SJCRH30 (cell line): ENCODE measurements around the gene ADCY5. TPM values are rescaled to one million over a fixed set of nuclear protein-coding genes. Genes with fewer than 3 reads are reported as not detected.

Experiments used
- DNase-seq, 2 experiments: peaks; one replicate each; pipeline ENCODE4 v3.0.0-alpha.2; 2015 to 2020
- H3K27ac ChIP-seq: fragments of 250-450 bp; sonication (Bioruptor Pico); 2 replicates; pipeline ENCODE4 v1.5.1; 2020; ENCODE audit warnings: mild to moderate bottlenecking, moderate library complexity
- H3K27me3 ChIP-seq: fragments of 250-450 bp; sonication (Bioruptor Pico); 2 replicates; pipeline ENCODE4 v1.5.1; 2020; ENCODE audit warnings: mild to moderate bottlenecking, moderate library complexity
- H3K36me3 ChIP-seq: fragments of 250-450 bp; sonication (Bioruptor Pico); 2 replicates; pipeline ENCODE4 v1.5.1; 2020; ENCODE audit warnings: mild to moderate bottlenecking, moderate library complexity
- H3K4me1 ChIP-seq: fragments of 250-450 bp; sonication (Bioruptor Pico); 2 replicates; pipeline ENCODE4 v1.5.1; 2020; ENCODE audit warnings: mild to moderate bottlenecking, moderate library complexity
- H3K4me3 ChIP-seq: fragments of 250-450 bp; sonication (Bioruptor Pico); 2 replicates; pipeline ENCODE4 v1.5.1; 2020; ENCODE audit warnings: mild to moderate bottlenecking, moderate library complexity
- H3K9me3 ChIP-seq: fragments of 250-450 bp; sonication (Bioruptor Pico); replicated peaks from 2 replicates; pipeline ENCODE4 v1.5.1; 2020; ENCODE audit warnings: mild to moderate bottlenecking, moderate library complexity
- total RNA-seq: library from RNA; depleted of rRNA; stranded (reverse); fragments of >200 nt; shearing (Covaris generic); gene quantifications from 2 replicates; pipeline ENCODE4 v1.2.3, GENCODE V29; 2014

ADCY5 gene
- total RNA-seq, 1 experiment from 2014 or later: 0.75 TPM

DNA sequence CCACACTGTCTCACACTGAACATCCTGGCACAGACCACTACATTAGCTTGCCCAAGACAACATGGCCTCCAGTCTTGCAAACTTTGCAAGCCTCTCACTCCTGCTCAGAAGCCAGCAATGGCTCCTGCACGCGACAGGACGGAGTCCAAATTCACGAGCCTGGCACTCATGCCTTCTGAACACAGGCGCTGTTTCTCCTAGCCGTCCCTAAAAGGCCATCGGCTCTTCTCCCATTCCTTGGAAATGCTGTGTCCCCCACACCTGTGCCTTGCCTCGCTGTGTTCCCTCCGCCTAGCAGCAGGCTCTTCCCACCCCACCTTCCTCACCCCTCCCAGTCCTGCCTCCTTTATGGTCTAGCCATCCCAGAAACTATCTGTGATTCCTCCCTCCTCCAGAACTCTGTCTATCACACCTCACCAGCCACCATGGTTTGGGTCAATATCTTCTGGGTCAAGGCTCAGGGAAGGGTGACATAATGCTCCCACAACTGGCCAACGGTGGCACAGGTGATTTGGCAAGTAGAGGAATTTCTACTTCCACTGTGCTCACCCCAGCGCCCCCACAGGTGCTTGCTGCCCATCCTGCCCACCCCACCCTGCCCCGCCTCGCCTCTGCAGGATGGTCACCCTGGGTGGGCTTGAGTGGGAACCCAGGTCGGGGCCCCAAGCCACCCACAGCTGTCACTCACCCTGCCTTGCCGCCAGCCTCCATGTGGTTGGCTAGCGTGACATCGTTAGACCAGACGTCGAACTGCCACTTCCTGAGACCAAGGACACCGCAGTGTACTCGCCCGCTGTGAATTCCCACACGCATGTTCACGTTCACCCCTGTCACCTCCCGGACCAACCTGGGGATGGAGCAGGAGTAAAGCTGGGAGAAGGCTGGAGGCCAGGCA lies 120.7 kb downstream of the ADCY5 start:
- DNase-seq: no peak
- H3K4me1 ChIP-seq: no peaks in the 10 kb centered on the region
- peaks cover 13% of the 10 kb centered on the region for H3K27me3 ChIP-seq
- H3K4me3 ChIP-seq: no peak overlapping the region
- no peaks in the 10 kb centered on the region for H3K9me3 ChIP-seq
- no peak overlapping the region for H3K27ac ChIP-seq
- H3K36me3 ChIP-seq: no peaks in the 10 kb centered on the region

DNA sequence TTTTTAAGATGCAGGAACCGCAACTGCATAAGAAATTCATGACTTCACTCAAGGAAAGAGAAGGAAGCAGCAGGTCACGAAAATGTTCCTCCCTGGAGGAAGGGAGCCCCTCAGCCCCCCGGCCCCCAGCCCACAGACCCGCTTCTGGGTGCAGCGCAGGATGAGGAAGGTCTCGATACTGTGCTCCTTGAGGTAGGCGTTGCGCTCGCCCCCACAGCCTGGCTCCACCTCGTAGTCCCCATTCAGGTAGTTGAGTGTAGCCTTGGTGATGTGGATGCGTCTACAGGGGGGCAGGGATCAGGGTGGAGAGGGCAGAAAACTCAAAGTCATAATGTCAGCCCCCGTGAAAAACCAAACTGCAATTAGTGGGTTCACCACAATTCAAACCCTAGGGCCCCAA lies 121.4 kb downstream of the ADCY5 start:
- Histone ChIP-seq H3K36me3 (no peaks in the 10 kb centered on the region), H3K27me3 (peaks cover 18% of the 10 kb centered on the region), H3K4me3 (no peak overlapping the region), H3K4me1 (no peaks in the 10 kb centered on the region), H3K9me3 (no peaks in the 10 kb centered on the region), H3K27ac (no peak overlapping the region)
- DNase-seq: no peak

DNA sequence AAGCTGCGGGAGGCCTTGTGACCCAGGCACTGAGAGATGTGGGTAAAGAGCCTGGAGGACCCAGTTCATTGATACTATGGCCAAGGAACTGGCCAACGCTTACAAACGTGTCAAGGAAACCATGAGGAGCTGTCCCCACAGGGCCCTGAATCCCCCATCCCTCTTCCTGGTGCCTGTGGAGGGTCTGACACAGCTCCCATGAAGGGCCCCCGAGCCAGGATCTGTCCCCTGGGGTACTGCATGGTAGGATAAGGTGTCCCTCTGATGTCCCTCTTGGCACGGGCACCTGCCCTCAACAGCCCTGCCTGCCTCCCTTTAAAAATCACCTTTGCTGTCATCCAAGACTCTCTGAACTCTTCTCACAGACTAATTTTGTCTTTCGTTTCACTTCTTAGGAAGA lies 122.4 kb downstream of the ADCY5 start:
- DNase-seq: no peak
- H3K36me3 ChIP-seq: no peaks in the 10 kb centered on the region
- H3K4me1 ChIP-seq: no peaks in the 10 kb centered on the region
- H3K27ac ChIP-seq: no peak overlapping the region
- H3K4me3 ChIP-seq: no peak overlapping the region
- H3K9me3 ChIP-seq: no peaks in the 10 kb centered on the region
- peaks cover 18% of the 10 kb centered on the region for H3K27me3 ChIP-seq

DNA sequence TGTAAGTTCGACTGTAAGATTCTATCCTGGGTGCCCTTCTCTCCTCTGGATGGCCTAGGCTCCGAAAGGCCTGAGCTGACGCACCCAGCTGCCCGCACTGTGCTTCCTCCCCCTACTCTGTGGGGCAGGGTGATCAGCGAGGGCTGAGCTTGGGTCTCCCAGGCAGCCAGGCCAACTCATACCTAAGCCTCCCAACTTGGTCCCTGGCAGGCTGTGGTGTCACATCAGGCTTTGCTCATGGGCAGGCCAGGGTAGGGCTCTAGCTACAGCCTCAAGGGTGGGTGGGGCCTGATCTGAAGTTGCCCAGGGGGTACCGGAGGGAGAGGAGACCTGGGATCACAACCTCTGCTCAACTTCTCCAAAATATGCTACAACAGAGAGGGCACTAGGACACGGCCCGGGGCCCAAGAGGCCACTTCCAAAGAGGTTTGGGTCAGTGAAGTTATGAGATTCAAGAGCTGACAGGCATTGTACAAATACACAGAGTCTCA lies 123.1 kb downstream of the ADCY5 start:
- Histone ChIP-seq H3K4me1 (no peaks in the 10 kb centered on the region), H3K27ac (no peak overlapping the region), H3K9me3 (no peaks in the 10 kb centered on the region), H3K27me3 (peaks cover 22% of the 10 kb centered on the region), H3K4me3 (no peak overlapping the region), H3K36me3 (no peaks in the 10 kb centered on the region)
- no peak for DNase-seq

DNA sequence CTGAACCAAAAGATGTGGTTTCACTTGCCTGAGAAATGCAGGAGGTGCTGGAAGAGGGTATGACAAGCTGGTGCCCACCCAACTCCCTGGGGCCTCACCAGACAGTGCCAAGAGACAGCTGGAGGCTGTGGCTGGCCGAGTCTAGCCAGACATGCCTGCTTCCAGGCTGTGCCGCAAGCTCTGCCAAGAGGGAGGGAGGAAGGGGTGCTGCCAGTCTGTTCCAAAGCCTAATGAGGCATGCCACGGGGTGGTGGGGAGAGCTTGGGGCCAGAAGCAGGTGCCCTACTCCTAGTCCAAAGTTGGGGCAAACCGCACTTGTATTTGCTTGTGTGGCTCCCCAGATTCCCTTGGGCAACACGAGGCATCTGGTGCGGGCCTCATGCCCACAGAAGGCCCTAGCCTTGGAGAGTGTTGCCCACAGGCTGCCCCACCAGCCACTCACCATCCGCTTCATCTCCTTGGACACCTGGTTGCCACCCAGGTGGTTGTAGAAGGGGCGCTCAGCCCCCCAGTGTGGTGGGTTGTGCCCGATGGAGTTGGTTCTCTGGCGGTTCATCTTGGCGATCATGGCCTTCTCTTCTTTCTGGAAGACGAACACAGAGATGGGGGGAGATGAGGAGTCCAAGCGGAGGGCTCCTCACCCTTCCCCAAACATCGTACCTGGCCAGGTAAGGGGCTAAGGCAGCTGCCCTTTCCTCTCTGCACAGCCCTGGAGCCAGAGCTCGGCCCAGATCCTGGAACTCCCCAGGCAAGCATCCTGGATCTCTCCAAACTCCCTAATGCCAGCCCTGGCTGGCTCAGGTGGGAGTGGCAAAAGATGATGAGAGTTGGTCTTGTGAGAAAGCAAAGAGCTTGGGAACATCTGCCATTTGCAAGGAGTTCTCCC lies 123.8 kb downstream of the ADCY5 start:
- peaks cover 22% of the 10 kb centered on the region for H3K27me3 ChIP-seq
- DNase-seq: no peak
- H3K4me3 ChIP-seq: no peak overlapping the region

DNA sequence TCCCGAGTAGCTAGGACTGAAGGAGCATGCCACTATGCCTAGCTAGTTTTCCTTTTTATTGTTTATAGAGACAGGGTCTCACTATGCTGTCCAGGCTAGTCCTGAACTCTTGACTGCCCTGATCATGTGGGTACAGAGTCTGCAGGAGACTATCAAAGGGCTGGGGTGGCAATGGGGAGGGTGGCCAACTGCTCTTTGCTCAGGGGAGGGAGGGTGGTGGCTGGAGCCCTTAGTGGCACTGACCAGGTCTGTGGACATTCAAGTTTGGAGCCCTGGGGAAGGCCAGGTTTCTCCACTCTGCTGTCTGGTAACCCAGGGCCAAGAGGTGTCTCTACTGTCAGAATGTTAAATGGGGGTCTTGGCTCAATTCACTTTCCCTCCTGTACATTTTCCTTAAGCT lies 125.1 kb downstream of the ADCY5 start:
- Histone ChIP-seq H3K27ac (no peak overlapping the region), H3K4me1 (no peaks in the 10 kb centered on the region), H3K4me3 (no peak overlapping the region), H3K27me3 (peaks cover 22% of the 10 kb centered on the region), H3K9me3 (no peaks in the 10 kb centered on the region), H3K36me3 (no peaks in the 10 kb centered on the region)
- no peak for DNase-seq

More for the DNA sequence above, 123.8 kb downstream of the ADCY5 start:
- Histone ChIP-seq H3K4me1 (no peaks in the 10 kb centered on the region), H3K27ac (no peak overlapping the region), H3K9me3 (no peaks in the 10 kb centered on the region), H3K36me3 (no peaks in the 10 kb centered on the region)

DNA sequence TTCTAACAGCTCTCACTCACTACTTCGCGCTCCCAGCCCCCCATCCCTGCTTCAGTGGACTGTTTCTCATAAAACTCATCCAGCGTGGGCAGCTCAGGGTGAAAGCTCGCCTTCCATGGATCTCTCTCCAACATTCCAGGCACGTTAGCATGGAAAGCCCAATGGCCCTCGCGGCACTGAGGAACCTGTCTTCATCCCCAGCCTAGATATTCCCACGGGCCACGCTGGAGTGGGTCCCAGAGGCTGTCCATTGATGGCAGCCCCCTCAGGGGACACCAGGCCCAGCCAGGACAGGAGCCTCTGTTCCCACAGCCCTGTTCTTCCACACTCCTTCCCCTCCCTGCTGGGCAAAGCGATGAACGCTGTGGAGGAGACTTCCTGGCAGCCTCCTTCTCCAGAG lies 126.0 kb downstream of the ADCY5 start:
- H3K9me3 ChIP-seq: no peaks in the 10 kb centered on the region
- no peak overlapping the region for H3K4me3 ChIP-seq
- no peak for DNase-seq
- H3K4me1 ChIP-seq: no peaks in the 10 kb centered on the region
- H3K27ac ChIP-seq: no peak overlapping the region
- peaks cover 27% of the 10 kb centered on the region for H3K27me3 ChIP-seq
- no peaks in the 10 kb centered on the region for H3K36me3 ChIP-seq

DNA sequence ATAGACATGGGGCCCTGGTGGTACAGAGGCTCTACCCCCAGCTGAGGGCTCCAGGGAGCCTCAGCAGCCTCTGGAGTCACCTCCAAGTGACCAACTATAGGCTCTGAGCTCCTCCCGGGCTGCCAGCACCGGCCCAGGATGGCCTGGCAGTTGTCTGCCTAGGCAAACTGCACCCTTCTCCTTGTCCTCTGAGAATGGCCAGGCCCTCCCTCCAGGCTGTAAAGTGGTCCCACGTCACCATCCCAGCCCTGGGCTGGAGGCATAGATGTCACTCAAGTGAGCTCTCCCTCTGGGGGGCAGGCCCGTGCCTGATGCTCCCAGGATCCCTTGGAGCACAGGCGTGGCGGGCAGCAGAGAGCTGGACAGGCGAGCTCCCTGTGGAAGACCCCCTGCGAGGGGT lies 127.1 kb downstream of the ADCY5 start:
- no peaks in the 10 kb centered on the region for H3K36me3 ChIP-seq
- DNase-seq: no peak
- H3K27ac ChIP-seq: no peak overlapping the region
- H3K9me3 ChIP-seq: no peaks in the 10 kb centered on the region
- H3K4me1 ChIP-seq: no peaks in the 10 kb centered on the region
- H3K4me3 ChIP-seq: no peak overlapping the region
- peaks cover 27% of the 10 kb centered on the region for H3K27me3 ChIP-seq

DNA sequence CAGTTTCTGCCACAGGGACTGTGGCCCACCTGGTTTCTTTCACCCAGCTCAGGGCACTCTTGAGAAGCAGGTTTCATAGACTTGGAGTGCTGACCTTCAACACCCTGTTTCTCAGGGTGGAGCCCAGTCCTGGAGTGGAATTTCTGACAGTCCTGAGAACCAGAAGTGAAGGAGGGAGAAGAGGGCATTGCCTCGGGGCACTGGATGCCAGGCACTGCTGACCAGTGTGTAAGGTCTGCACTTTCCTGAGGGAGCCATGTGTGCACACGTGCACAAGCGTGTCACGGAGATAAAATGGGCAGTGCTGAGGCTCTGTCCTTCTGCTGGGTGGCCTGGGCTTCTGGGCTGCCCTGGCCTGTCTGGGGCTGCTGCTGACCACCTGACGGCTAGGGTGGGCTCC lies 128.7 kb downstream of the ADCY5 start:
- Histone ChIP-seq H3K4me1 (no peaks in the 10 kb centered on the region), H3K36me3 (no peaks in the 10 kb centered on the region), H3K9me3 (no peaks in the 10 kb centered on the region), H3K27me3 (peaks cover 26% of the 10 kb centered on the region), H3K4me3 (no peak overlapping the region), H3K27ac (no peak overlapping the region)
- no peak for DNase-seq

DNA sequence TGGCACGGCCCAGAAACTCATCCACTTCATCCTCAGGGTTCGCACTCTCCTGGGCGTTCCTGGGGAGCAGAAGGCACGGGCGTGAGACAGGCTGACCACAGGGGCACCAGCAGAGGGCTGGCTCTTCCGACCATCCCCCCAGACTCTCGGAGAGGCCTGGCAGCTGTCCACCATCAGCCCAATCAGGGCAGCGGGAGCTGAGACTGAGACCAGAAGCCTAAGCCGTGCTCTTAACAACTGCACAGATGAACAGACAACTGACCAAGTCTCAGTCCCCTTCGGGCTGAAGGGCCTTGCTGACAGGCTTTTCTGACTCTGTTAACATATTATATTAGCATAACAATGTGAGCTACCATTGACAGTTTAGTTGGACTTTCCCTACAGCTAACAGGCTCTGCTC lies 129.1 kb downstream of the ADCY5 start:
- Histone ChIP-seq H3K27ac (no peak overlapping the region), H3K27me3 (peaks cover 22% of the 10 kb centered on the region; the same call in 1 of the 2 replicates), H3K9me3 (no peaks in the 10 kb centered on the region), H3K4me1 (no peaks in the 10 kb centered on the region), H3K36me3 (no peaks in the 10 kb centered on the region), H3K4me3 (no peak overlapping the region)
- peak; percentile 49 to 58 for DNase-seq

DNA sequence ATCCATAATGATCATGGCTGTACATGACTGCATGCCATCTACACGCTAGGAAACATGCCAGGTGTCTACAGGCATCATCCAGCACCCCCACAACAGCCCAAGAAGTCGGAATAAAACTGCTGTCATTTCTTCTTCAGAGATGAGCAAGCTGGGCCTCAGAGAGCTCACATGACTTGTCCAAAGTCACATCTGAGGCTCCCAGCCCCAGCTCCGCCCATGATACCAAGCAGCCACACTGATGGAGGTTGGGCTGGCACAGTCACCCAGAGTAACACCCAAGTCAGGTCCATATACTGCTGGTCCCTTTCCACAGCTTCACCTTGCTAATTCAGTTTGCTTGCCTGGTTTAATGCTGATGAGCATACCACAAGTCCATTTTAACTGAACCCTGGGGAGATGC lies 130.5 kb downstream of the ADCY5 start:
- Histone ChIP-seq H3K36me3 (no peaks in the 10 kb centered on the region), H3K27me3 (peaks cover 16% of the 10 kb centered on the region; the same call in 1 of the 2 replicates), H3K4me1 (no peaks in the 10 kb centered on the region), H3K9me3 (no peaks in the 10 kb centered on the region), H3K4me3 (no peak overlapping the region), H3K27ac (no peak overlapping the region)
- DNase-seq: no peak

DNA sequence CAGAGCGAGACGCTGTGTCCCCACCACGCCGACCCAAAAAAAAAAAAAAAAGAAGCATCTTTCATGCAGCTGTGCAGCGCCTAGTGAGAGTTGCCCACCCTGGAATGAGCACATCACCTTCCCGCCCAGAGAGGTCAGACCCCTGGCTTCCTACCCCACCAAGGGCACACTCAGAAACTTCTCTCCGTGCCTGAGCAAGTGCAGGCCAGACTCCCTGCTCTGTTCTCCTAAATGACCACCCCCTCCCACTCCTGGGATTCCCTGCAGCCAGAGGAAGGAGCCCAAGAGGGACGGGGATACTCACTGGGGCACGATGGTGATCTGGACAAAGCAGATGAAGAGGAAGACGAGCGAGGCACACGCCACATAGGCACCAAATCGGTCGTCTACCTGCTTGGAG lies 131.2 kb downstream of the ADCY5 start:
- no peaks in the 10 kb centered on the region for H3K36me3 ChIP-seq
- peaks cover 9% of the 10 kb centered on the region; the same call in 1 of the 2 replicates for H3K27me3 ChIP-seq
- no peak overlapping the region for H3K4me3 ChIP-seq
- H3K4me1 ChIP-seq: no peaks in the 10 kb centered on the region
- DNase-seq: no peak
- H3K27ac ChIP-seq: no peak overlapping the region
- H3K9me3 ChIP-seq: no peaks in the 10 kb centered on the region

DNA sequence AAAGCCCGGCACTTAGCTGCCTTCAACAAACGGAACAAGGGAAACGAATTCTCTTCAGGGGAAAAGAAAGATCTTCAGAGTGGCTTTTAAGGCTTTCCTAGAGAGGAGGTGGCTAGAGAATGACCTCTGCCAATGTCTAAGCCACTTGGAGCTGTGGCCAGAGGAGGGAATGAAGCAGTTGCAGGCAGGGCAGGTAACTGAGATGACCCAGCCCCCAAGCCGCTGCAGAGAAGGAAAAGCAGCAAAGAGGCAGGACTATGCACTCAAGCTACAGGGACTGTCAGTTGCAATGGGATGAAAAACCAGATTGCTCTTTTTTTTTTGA lies 133.7 kb downstream of the ADCY5 start:
- H3K27ac ChIP-seq: no peak overlapping the region
- no peaks in the 10 kb centered on the region for H3K4me1 ChIP-seq
- no peaks in the 10 kb centered on the region for H3K9me3 ChIP-seq
- peaks cover 4% of the 10 kb centered on the region; the same call in 1 of the 2 replicates for H3K27me3 ChIP-seq
- no peak overlapping the region for H3K4me3 ChIP-seq
- DNase-seq: no peak
- no peaks in the 10 kb centered on the region for H3K36me3 ChIP-seq

DNA sequence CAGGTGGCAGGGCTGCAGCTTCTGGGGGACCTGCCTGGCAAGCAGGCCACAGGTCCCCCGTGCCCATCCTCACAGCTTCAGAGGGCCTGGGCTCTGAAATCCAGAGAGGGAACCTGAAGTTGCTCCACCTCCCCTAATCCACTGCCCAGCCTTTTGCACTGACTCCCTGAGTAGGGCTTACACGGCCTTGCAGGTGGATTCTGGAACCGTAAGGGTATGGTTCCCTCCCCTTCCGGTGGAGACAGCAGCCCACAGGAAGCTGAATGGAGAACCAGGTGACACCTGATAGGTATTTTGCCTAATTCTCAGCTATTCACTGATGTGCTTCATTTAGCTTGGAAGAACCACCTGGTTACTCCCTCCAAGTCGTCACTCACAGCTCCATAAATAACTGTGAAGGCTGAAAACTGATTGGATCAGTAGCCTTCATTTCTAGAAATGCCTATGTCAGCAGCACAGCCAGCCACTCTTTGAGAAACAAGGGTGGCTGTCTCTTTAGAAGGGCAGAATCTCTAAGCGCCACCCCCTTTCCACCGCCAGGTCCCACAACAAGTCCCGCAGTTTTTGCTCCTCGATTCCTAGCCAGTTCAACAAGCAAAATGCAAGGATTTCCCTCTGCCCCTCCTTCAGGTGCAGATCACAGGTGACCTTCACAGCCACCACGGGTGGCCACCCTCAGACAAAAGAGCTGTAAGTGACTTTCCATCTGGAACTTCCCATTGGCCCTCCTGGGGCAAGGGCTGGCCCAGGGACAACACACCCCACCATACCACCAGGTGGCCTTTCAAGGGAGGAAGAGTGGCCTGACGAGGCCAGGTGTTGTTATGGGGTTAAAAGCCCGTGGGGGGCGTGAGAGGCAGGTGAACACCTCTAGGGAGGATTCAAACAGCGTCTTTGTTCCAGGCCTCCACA lies 134.3 kb downstream of the ADCY5 start:
- no peak for DNase-seq
- no peaks in the 10 kb centered on the region for H3K36me3 ChIP-seq
- H3K27ac ChIP-seq: no peak overlapping the region
- no peaks in the 10 kb centered on the region for H3K4me1 ChIP-seq
- H3K9me3 ChIP-seq: no peaks in the 10 kb centered on the region
- no peak overlapping the region for H3K4me3 ChIP-seq
- peaks cover 6% of the 10 kb centered on the region for H3K27me3 ChIP-seq
